SK-N-SH (cell line): ENCODE measurements around the gene NDUFV2. TPM values are rescaled to one million over a fixed set of nuclear protein-coding genes. Genes with fewer than 3 reads are reported as not detected.

Source experiments
- CTCF ChIA-PET: fragments of 300-600, 350-600 bp; formaldehyde crosslinking; extraction: SDS; loops from one replicate; lab custom pipeline; 2021; lab: Yijun Ruan, JAX
- POLR2A ChIA-PET: fragments of 350-600 bp; sonication (Branson Sonifier 250); formaldehyde crosslinking; extraction: SDS; loops from one replicate; lab custom pipeline; 2020; ENCODE audit warnings: antibody characterized with exemption, inconsistent platforms; lab: Yijun Ruan, JAX
- DNase-seq: peaks from one replicate; pipeline ENCODE4 v3.0.0; 2012
- H2AFZ ChIP-seq: fragments of 200-600 bp; sonication (generic); 2 replicates; pipeline ENCODE4 v1.8.1; 2016; ENCODE audit warnings: antibody characterized with exemption, mild to moderate bottlenecking, low read depth
- H3F3A ChIP-seq: fragments of 200-600 bp; sonication (generic); replicated peaks from 2 replicates; pipeline ENCODE3; 2016; ENCODE audit warnings: antibody characterized with exemption, mild to moderate bottlenecking; ENCODE audit not compliant: insufficient read depth
- H3K27ac ChIP-seq, 2 experiments: fragments of 200-500 bp in 1 of 2; fragments of 200-600 bp in 1 of 2; sonication (Bioruptor generic) in 1 of 2; sonication (generic), shearing (Covaris generic) in 1 of 2; 2 replicates each; pipeline versions ENCODE4 v1.5.1 to v1.6.1; 2014 to 2016; ENCODE audit warnings: low read depth in 2 of 2, inconsistent platforms in 1 of 2, low read length in 1 of 2, mild to moderate bottlenecking in 1 of 2, mixed read lengths in 1 of 2
- H3K27me3 ChIP-seq: fragments of 200-600 bp; sonication (generic), shearing (Covaris generic); 2 replicates; pipeline ENCODE4 v1.6.1; 2016; ENCODE audit warnings: mixed run types; ENCODE audit not compliant: insufficient read depth
- H3K36me3 ChIP-seq, 2 experiments: fragments of 200-500 bp in 1 of 2; fragments of 200-600 bp in 1 of 2; sonication (Bioruptor generic) in 1 of 2; sonication (generic) in 1 of 2; replicated peaks in 1 of 2; 2 replicates each; pipeline versions ENCODE3 to v1.5.1; 2014 to 2016; ENCODE audit warnings: low read length in 1 of 2, mild to moderate bottlenecking in 1 of 2; ENCODE audit not compliant: insufficient read depth in 2 of 2, control insufficient read depth in 1 of 2
- H3K4me1 ChIP-seq, 2 experiments: fragments of 200-500 bp in 1 of 2; fragments of 200-600 bp in 1 of 2; sonication (Bioruptor generic) in 1 of 2; sonication (generic), shearing (Covaris generic) in 1 of 2; 2 replicates each; pipeline versions ENCODE4 v1.5.1 to v1.6.1; 2014 to 2016; ENCODE audit warnings: low read depth in 1 of 2, low read length in 1 of 2, mixed run types in 1 of 2; ENCODE audit not compliant: insufficient read depth in 2 of 2, control insufficient read depth in 1 of 2
- H3K4me2 ChIP-seq: fragments of 200-600 bp; sonication (generic), shearing (Covaris generic); 2 replicates; pipeline ENCODE4 v1.6.1; 2017; ENCODE audit warnings: mixed run types
- H3K4me3 ChIP-seq, 2 experiments: fragments of 200-500 bp in 1 of 2; fragments of 200-600 bp in 1 of 2; sonication (Bioruptor generic) in 1 of 2; sonication (generic), shearing (Covaris generic) in 1 of 2; 2 replicates each; pipeline versions ENCODE4 v1.5.1 to v1.8.1; 2014 to 2016; ENCODE audit warnings: low read depth in 2 of 2, inconsistent platforms in 1 of 2, low read length in 1 of 2, mild to moderate bottlenecking in 1 of 2, mixed read lengths in 1 of 2, moderate library complexity in 1 of 2
- H3K79me2 ChIP-seq: fragments of 200-600 bp; sonication (generic); 2 replicates; pipeline ENCODE4 v1.8.1; 2017; ENCODE audit warnings: mild to moderate bottlenecking; ENCODE audit not compliant: insufficient read depth
- H3K9ac ChIP-seq: fragments of 200-600 bp; sonication (generic); 2 replicates; pipeline ENCODE4 v1.6.1; 2017; ENCODE audit warnings: mixed run types
- H3K9me2 ChIP-seq: fragments of 200-600 bp; sonication (generic); 2 replicates; pipeline ENCODE4 v1.6.1; 2017; ENCODE audit warnings: mixed run types
- H3K9me3 ChIP-seq: fragments of 200-600 bp; sonication (generic); 2 replicates; pipeline ENCODE4 v1.6.1; 2017; ENCODE audit warnings: mixed run types, mild to moderate bottlenecking, moderate library complexity
- H4K20me1 ChIP-seq: fragments of 200-600 bp; sonication (generic); 2 replicates; pipeline ENCODE4 v1.6.1; 2017; ENCODE audit warnings: mild to moderate bottlenecking, mixed run types; ENCODE audit not compliant: insufficient read depth
- CHD2 ChIP-seq: fragments of 150-350 bp; IDR thresholded peaks from 2 replicates; pipeline ENCODE4 v1.6.1; 2018; ENCODE audit warnings: low read length; ENCODE audit not compliant: partially characterized antibody
- ELF1 ChIP-seq: IDR thresholded peaks from 2 replicates; pipeline ENCODE4 v1.4.0; 2012
- FOSL2 ChIP-seq: IDR thresholded peaks from 2 replicates; pipeline ENCODE4 v1.4.0; 2012; ENCODE audit warnings: low read depth, mild to moderate bottlenecking, moderate library complexity, borderline replicate concordance
- FOXJ3 ChIP-seq: sonication (generic); formaldehyde crosslinking; IDR thresholded peaks from 2 replicates; pipeline ENCODE4 v1.5.1; 2020; ENCODE audit warnings: mild to moderate bottlenecking, missing genetic modification reagents
- JUND ChIP-seq: IDR thresholded peaks from 2 replicates; pipeline ENCODE4 v1.4.0; 2012
- NRF1 ChIP-seq: IDR thresholded peaks from 2 replicates; pipeline ENCODE4 v1.6.1; 2012; ENCODE audit warnings: low read depth, mild to moderate bottlenecking, low read length
- POLR2AphosphoS5 ChIP-seq: IDR thresholded peaks from 2 replicates; pipeline ENCODE4 v1.6.1; 2012; ENCODE audit warnings: low read depth, low read length
- RAD21 ChIP-seq: IDR thresholded peaks from 2 replicates; pipeline ENCODE4 v1.6.1; 2012; ENCODE audit warnings: mild to moderate bottlenecking, low read length
- RCOR1 ChIP-seq: fragments of 150-350 bp; IDR thresholded peaks from 2 replicates; pipeline ENCODE4 v1.6.1; 2017; ENCODE audit warnings: antibody characterized with exemption, low read length
- RFX5 ChIP-seq: IDR thresholded peaks from 2 replicates; pipeline ENCODE4 v1.6.1; 2012; ENCODE audit warnings: mild to moderate bottlenecking, improper control_type of control experiment, low read length
- RXRA ChIP-seq: IDR thresholded peaks from 2 replicates; pipeline ENCODE4 v1.4.0; 2012; ENCODE audit warnings: low read depth, mild to moderate bottlenecking, borderline replicate concordance
- SIN3A ChIP-seq: IDR thresholded peaks from 2 replicates; pipeline ENCODE4 v1.6.1; 2012; ENCODE audit warnings: low read depth, mild to moderate bottlenecking, low read length, moderate library complexity, borderline replicate concordance
- TAF1 ChIP-seq: IDR thresholded peaks from 2 replicates; pipeline ENCODE4 v1.6.1; 2012; ENCODE audit warnings: low read depth, mild to moderate bottlenecking, low read length, moderate library complexity, borderline replicate concordance
- TCF12 ChIP-seq: IDR thresholded peaks from 2 replicates; pipeline ENCODE4 v1.4.0; 2012
- YY1 ChIP-seq: IDR thresholded peaks from 2 replicates; pipeline ENCODE4 v1.4.0; 2012; ENCODE audit warnings: low read depth, mild to moderate bottlenecking
- WGBS: methylation state at CpG from one replicate; pipeline ENCODE4 v1.1.6; 2017; ENCODE audit warnings: low lambda C conversion rate; 5-methylcytosine and 5-hydroxymethylcytosine counted together
- polyA plus RNA-seq, 3 experiments: library from polyadenylated mRNA; depleted of rRNA; stranded (reverse); fragments of >200 nt; gene quantifications; 2 replicates each; pipeline ENCODE4 v1.2.3, GENCODE V29; 2012
- TF ChIP-seq, protein P1 (sequence below): IDR thresholded peaks from 2 replicates; pipeline ENCODE4 v1.4.0; 2012; ENCODE audit warnings: low read depth, borderline replicate concordance
- TF ChIP-seq, protein P2 (sequence below): fragments of 150-350 bp; IDR thresholded peaks from 2 replicates; pipeline ENCODE4 v1.6.1; 2017; ENCODE audit warnings: antibody characterized with exemption, low read length, low read depth, borderline replicate concordance
- TF ChIP-seq, protein P3 (sequence below): IDR thresholded peaks from 2 replicates; pipeline ENCODE4; 2012

NDUFV2 gene
- polyA plus RNA-seq, 1 of the 3 experiments (the other 2 are of a cell fraction), result 101 TPM

DNA sequence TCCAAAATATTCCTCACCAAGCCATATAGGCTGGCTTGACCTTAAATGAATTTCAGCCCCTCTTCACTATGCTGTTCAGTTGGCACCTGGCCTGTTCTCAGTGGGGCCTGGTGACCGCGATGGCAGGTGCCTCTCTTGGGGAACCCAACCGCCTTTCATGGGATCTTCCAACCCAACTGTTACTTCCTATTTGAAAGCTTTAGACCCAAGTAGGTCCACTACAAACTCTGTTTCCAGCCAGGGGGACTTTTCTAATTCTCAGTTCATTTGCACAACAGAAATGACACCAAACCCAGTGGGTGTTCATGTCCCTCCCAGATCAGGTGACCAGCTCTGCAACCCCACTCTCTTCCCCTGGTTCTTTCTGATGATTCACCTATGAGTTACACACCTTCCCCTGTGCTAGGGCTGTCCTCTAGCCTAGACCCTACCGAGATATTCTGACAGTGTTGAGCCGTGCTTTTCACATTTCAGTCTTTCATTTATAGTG is 35.6 kb upstream of the NDUFV2 start (continued):
- TF ChIP-seq, protein P1, sequence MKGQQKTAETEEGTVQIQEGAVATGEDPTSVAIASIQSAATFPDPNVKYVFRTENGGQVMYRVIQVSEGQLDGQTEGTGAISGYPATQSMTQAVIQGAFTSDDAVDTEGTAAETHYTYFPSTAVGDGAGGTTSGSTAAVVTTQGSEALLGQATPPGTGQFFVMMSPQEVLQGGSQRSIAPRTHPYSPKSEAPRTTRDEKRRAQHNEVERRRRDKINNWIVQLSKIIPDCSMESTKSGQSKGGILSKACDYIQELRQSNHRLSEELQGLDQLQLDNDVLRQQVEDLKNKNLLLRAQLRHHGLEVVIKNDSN, result no peak

DNA sequence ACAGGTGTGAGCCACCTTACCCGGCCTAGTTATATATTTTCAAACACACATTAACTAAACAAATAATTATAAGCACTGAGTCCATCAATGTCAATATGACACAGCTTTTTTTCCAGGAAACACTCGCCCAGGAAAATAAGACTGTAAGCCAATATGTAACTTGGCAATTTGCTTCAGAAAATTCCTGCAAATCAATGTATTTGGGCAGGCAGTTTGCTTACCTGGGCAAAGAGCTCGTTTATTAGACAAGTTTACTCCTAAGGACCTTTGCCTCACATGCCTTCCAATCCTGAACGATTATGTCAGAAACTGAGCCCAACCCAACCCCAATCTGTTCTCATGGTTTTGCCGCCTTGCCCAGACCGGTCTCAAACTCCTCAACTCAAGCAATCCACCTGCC is 34.7 kb upstream of the NDUFV2 start:
- no peaks in the 10 kb centered on the region for H3K9me2 ChIP-seq
- no peaks in the 10 kb centered on the region for H3K79me2 ChIP-seq
- H3K36me3 ChIP-seq, result no peaks in the 10 kb centered on the region
- H4K20me1 ChIP-seq, result no peaks in the 10 kb centered on the region
- no peak for DNase-seq
- H3F3A ChIP-seq, result no peaks in the 10 kb centered on the region
- ChIA-PET CTCF (interaction anchor here (0.9 kb wide), 1 partner anchor 80 kb away, joined by 3 read pairs; no protein-coding TSS in a partner anchor), POLR2A (no interaction called here)
- no peak overlapping the region for H3K4me2 ChIP-seq
- no peak overlapping the region for H3K4me3 ChIP-seq
- H3K9ac ChIP-seq, result no peak overlapping the region
- 82% methylated on average over 6 of the region's 6 CpGs for WGBS
- H2AFZ ChIP-seq, result no peak overlapping the region
- H3K27ac ChIP-seq, result no peak overlapping the region
- no peaks in the 10 kb centered on the region for H3K27me3 ChIP-seq
- TF ChIP-seq ELF1 (no peak), TCF12 (no peak), RXRA (no peak), POLR2AphosphoS5 (no peak), RFX5 (no peak), RAD21 (no peak), FOXJ3 (CRISPR knock-in tag) (no peak), FOSL2 (no peak)
- TF ChIP-seq, protein P2, sequence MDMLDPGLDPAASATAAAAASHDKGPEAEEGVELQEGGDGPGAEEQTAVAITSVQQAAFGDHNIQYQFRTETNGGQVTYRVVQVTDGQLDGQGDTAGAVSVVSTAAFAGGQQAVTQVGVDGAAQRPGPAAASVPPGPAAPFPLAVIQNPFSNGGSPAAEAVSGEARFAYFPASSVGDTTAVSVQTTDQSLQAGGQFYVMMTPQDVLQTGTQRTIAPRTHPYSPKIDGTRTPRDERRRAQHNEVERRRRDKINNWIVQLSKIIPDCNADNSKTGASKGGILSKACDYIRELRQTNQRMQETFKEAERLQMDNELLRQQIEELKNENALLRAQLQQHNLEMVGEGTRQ, result no peak
- TF ChIP-seq, protein P3, sequence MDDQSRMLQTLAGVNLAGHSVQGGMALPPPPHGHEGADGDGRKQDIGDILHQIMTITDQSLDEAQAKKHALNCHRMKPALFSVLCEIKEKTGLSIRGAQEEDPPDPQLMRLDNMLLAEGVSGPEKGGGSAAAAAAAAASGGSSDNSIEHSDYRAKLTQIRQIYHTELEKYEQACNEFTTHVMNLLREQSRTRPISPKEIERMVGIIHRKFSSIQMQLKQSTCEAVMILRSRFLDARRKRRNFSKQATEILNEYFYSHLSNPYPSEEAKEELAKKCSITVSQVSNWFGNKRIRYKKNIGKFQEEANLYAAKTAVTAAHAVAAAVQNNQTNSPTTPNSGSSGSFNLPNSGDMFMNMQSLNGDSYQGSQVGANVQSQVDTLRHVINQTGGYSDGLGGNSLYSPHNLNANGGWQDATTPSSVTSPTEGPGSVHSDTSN, result no peak
- H3K4me1 ChIP-seq, result no peaks in the 10 kb centered on the region; a peak in 1 of 4 replicates
- no peaks in the 10 kb centered on the region for H3K9me3 ChIP-seq

DNA sequence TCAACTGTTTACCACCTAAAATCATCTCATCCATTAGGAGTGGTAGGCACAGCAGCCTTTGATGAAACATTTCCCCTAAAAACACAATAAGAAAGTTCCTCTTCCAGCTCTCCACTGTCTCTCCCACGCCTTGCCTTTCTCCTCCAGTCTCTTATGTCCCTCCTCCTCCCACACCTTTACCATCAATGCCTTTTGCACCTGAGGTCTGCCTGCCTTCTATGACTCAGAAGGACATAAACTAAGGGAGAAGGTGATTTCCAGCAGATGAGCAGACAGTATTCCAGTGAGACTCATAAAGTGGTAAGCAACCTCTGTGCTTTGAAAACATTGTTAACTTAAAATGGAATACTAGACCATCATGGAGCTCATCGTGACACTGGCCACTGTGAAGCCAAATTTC is 34.2 kb upstream of the NDUFV2 start:
- H3K9ac ChIP-seq, result no peak overlapping the region
- no peak overlapping the region for H3K4me3 ChIP-seq
- no peak for DNase-seq
- H3K9me3 ChIP-seq, result no peaks in the 10 kb centered on the region
- no peak overlapping the region for H3K27ac ChIP-seq
- H3K36me3 ChIP-seq, result no peaks in the 10 kb centered on the region
- TF ChIP-seq YY1 (no peak), RXRA (no peak), SIN3A (no peak), FOSL2 (no peak), POLR2AphosphoS5 (no peak), FOXJ3 (CRISPR knock-in tag) (no peak), NRF1 (no peak), TAF1 (no peak), CHD2 (no peak), RCOR1 (no peak), JUND (no peak), TCF12 (no peak)
- TF ChIP-seq, protein P1, result no peak
- ChIA-PET CTCF (interaction anchor here (0.9 kb wide), 1 partner anchor 79 kb away, joined by 3 read pairs; no protein-coding TSS in a partner anchor), POLR2A (no interaction called here)
- H3K4me2 ChIP-seq, result no peak overlapping the region
- H3K27me3 ChIP-seq, result no peaks in the 10 kb centered on the region
- no peaks in the 10 kb centered on the region; a peak in 1 of 4 replicates for H3K4me1 ChIP-seq
- no peaks in the 10 kb centered on the region for H4K20me1 ChIP-seq
- H3K79me2 ChIP-seq, result no peaks in the 10 kb centered on the region
- H3F3A ChIP-seq, result no peaks in the 10 kb centered on the region
- no peaks in the 10 kb centered on the region for H3K9me2 ChIP-seq
- WGBS, result 85% methylated on average over 2 of the region's 2 CpGs
- no peak overlapping the region for H2AFZ ChIP-seq
